Measurements from ENCODE around the gene FRMD4A. TPM values are rescaled to one million over a fixed set of nuclear protein-coding genes. Genes with fewer than 3 reads are reported as not detected.

The FRMD4A gene
- total RNA-seq, 2 donors from 2014 or later, result 55.9 to 81.0 TPM

DNA sequence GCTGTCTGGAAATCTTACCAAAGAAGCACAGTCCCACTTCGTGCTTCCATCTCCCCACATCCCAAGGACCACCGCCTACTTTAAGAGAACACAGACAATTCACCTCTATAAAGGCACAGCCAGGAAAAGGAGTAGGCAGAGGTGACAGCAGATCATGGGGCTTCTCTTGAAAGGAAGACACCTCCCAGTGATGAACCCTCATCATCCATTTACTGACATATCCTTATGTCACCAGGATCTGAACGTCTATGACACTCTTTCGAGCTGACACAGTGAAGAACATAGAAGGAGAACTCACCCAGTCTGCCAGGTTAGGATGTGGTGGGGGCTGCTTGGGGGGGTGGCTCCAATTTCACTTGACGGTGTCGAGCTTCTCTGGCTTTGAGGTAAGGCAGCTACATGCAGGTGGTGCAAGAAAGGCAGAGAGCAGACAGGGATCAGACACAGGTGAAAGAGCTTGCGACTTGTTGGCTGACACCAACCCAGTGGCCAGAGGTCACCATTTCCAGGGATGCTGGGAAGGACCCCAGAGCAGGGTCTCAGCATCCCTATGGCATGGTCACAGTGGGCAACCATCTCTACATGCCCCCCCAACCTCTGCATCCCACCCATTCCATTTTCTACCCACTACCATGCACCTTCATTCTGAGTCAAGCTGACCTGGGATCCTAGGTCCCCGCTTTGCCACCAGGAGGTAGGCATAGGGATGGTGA, 676.5 kb downstream of the FRMD4A start:
- Histone ChIP-seq H3K27ac (no peak overlapping the region), H3K4me3 (no peak overlapping the region), H3K36me3 (peaks cover 18% of the 10 kb centered on the region), H3K9me3 (no peaks in the 10 kb centered on the region), H3K27me3 (replicated peaks; ENCODE audit: insufficient read depth) (no peaks in the 10 kb centered on the region), H3K4me1 (ENCODE audit: control insufficient read depth in 1 of 2, low read depth in 2 of 2) (peaks cover 0 to 3% of the 10 kb centered on the region in 2 donors)
- TF ChIP-seq, protein P1, sequence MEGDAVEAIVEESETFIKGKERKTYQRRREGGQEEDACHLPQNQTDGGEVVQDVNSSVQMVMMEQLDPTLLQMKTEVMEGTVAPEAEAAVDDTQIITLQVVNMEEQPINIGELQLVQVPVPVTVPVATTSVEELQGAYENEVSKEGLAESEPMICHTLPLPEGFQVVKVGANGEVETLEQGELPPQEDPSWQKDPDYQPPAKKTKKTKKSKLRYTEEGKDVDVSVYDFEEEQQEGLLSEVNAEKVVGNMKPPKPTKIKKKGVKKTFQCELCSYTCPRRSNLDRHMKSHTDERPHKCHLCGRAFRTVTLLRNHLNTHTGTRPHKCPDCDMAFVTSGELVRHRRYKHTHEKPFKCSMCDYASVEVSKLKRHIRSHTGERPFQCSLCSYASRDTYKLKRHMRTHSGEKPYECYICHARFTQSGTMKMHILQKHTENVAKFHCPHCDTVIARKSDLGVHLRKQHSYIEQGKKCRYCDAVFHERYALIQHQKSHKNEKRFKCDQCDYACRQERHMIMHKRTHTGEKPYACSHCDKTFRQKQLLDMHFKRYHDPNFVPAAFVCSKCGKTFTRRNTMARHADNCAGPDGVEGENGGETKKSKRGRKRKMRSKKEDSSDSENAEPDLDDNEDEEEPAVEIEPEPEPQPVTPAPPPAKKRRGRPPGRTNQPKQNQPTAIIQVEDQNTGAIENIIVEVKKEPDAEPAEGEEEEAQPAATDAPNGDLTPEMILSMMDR (IDR thresholded peaks at IDR 0.05), result no peak
- no peak for ATAC-seq (ENCODE audit: insufficient number of reproducible peaks, low FRiP score, low read depth)
- DNase-seq (ENCODE audit: low spot score), result no peak

DNA sequence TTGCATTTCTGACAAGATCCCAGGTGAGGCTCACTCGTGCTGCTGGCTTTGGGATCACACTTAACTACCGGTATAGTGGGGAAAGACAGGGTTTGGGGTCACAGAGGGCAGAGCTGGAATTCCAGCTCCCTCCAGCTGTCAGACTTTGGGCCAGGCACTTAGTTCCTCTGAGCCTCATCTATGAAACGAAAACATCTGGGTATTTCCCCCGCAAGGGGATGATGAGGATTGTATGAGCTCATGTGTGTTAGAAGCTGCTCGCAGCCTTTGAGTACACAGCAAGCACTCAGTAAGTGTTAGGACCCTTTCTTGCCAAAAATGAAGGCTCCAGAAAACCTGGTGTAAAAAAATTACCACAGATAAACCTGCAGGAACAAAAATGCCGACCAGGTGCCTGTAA, 677.9 kb downstream of the FRMD4A start:
- TF ChIP-seq, protein P1 (IDR thresholded peaks at IDR 0.05), result no peak
- ATAC-seq (ENCODE audit: insufficient number of reproducible peaks, low FRiP score, low read depth) (no peak), DNase-seq (ENCODE audit: low spot score) (no peak)
- no peaks in the 10 kb centered on the region for H3K4me1 ChIP-seq (ENCODE audit: control insufficient read depth in 1 of 2, low read depth in 2 of 2)
- no peaks in the 10 kb centered on the region for H3K27me3 ChIP-seq (replicated peaks; ENCODE audit: insufficient read depth)
- H3K4me3 ChIP-seq, result no peak overlapping the region
- H3K9me3 ChIP-seq, result no peaks in the 10 kb centered on the region
- peaks cover 19% of the 10 kb centered on the region for H3K36me3 ChIP-seq
- H3K27ac ChIP-seq, result no peak overlapping the region

DNA sequence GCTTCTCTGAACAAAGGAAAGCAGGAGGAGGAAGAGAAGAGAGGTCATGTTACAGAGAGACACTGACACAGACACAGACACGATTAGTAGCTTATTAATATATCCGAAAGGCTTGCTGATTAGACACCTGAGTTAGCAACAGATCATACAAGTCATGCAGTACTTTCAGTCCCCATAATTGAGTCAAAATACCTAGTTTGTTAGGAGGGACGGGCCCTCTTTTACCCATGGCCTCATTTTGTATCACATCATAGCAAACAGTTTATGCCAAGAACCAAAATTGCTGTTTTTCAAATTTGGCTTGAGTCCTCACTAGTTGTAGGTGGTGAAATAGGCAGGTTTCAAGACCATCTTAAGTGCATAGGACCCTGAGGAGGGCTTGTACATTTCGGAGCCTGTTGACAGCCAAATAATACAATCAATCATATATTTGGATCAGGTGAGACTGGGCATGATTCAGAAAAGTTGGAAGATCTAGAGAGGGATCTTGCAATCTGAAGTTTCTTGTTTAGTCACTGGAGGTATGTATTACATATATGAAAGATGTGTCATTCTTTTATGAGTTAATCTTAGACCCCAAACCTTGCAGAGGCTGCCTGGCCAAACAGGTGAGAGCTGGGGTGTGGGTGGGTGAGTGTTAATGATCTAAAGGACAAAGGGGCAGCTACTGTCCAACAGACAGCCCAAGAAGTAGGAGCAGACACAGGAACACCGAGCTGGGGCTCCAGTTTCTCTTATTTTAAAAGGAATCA, 678.6 kb downstream of the FRMD4A start:
- H3K9me3 ChIP-seq, result no peaks in the 10 kb centered on the region
- H3K4me1 ChIP-seq (ENCODE audit: control insufficient read depth in 1 of 2, low read depth in 2 of 2), result no peaks in the 10 kb centered on the region
- H3K27me3 ChIP-seq (replicated peaks; ENCODE audit: insufficient read depth), result no peaks in the 10 kb centered on the region
- TF ChIP-seq, protein P1 (IDR thresholded peaks at IDR 0.05), result no peak
- ATAC-seq (ENCODE audit: insufficient number of reproducible peaks, low FRiP score, low read depth) (no peak), DNase-seq (ENCODE audit: low spot score) (no peak)
- no peak overlapping the region for H3K27ac ChIP-seq
- H3K36me3 ChIP-seq, result peaks cover 23% of the 10 kb centered on the region
- no peak overlapping the region for H3K4me3 ChIP-seq

DNA sequence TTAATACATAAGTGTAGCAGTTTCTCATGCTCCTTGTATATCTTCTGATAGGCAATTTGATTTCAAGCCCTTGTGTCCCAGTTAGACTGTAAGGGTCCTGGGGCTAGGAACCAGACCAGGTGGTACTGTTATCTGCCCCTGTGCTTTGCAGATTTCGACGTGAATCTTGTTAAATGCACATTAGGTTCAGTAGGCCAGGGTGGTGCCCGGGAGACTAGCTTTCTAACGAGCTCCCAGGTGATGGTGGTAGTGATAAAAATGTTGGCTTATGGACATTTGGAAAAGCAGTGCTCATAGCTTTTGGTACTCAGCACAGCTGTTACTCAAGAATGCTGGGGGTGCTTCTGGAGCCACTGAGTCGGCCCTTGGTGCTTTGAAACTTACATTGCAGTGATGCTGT, 679.8 kb downstream of the FRMD4A start:
- DNase-seq (ENCODE audit: low spot score), result no peak
- TF ChIP-seq, protein P1 (IDR thresholded peaks at IDR 0.05), result no peak
- no peaks in the 10 kb centered on the region for H3K27me3 ChIP-seq (replicated peaks; ENCODE audit: insufficient read depth)
- no peaks in the 10 kb centered on the region for H3K4me1 ChIP-seq (ENCODE audit: control insufficient read depth in 1 of 2, low read depth in 2 of 2)
- H3K27ac ChIP-seq, result no peak overlapping the region
- no peak overlapping the region for H3K4me3 ChIP-seq
- ATAC-seq (ENCODE audit: insufficient number of reproducible peaks, low FRiP score, low read depth), result no peak
- peaks cover 35% of the 10 kb centered on the region for H3K36me3 ChIP-seq
- no peaks in the 10 kb centered on the region for H3K9me3 ChIP-seq

DNA sequence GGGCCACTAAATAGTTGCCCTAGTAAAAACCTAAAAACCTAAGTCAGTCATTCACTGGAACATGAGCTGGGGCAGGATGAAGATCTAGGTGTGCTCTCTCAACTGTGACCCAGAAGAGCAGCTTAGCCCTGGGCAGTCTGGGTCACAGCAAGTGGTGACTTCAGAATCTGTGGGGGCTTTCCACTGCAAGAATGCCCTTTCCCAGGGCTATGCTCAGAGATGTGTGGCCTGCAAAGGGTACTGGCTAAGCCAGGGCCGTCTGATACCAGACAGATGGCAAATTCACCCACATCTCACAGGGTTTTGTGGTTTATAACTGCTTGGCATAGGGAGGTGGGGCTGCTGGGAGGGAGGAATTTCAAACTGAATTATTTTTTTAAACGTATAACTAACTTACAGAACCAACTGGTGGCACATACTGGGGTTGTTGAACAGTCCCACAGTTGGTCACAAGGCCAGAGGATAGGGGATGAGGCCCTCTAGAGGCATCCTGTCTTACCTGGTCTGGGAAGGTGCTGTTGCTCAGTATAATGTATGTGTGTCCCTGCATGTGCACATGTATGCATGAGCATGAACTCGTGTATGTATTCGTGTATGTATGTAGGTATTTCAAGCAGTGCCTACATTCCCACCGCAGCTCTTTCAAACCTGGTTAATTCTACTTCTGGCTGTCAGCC, 680.7 kb downstream of the FRMD4A start:
- TF ChIP-seq, protein P1 (IDR thresholded peaks at IDR 0.05), result no peak
- H3K36me3 ChIP-seq, result peaks cover 43% of the 10 kb centered on the region
- ATAC-seq (ENCODE audit: insufficient number of reproducible peaks, low FRiP score, low read depth) (no peak), DNase-seq (ENCODE audit: low spot score) (no peak)
- no peaks in the 10 kb centered on the region for H3K27me3 ChIP-seq (replicated peaks; ENCODE audit: insufficient read depth)
- H3K4me1 ChIP-seq (ENCODE audit: control insufficient read depth in 1 of 2, low read depth in 2 of 2), result no peaks in the 10 kb centered on the region
- H3K4me3 ChIP-seq, result no peak overlapping the region
- H3K9me3 ChIP-seq, result no peaks in the 10 kb centered on the region
- no peak overlapping the region for H3K27ac ChIP-seq
